ENCODE results near the gene TMEM208. TPM values are rescaled to one million over a fixed set of nuclear protein-coding genes. Genes with fewer than 3 reads are reported as not detected.

The TMEM208 gene
- total RNA-seq, 1 donor from 2014 or later, result 25.3 TPM

DNA sequence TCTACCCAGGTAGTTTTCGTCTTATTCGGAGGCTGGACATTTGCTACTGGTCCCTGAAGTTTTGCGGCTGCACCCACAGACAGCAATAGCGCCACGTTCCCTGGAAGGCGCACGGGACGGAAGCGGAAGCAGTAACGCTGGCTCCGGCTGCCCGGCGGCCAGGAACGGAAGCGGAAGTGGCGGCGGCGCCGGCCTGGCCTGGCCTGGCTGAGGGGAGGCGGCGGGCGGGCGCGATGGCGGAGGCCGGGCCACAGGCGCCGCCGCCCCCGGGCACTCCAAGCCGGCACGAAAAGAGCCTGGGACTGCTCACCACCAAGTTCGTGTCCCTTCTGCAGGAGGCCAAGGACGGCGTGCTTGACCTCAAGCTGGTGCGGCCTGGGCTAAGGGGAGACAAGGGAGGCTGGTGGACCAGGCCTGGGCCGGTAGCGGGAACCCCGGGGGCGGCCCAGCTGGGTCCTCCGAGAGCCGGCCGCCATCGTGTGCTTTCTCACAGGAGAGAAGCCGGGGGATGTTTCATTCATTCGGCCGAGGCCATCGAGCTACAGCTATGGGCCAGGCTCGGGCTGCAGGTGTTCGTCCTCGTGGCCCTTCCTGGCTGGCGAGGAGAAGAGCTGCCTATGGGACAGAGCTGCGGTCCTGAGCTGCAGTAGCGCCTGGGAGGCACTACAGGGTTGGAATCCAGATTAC is 34.8 kb upstream of the TMEM208 start, which contains the start of gene E2F4:
TSS of gene E2F4 (plus strand) at position 161 of the 687 bp plus-strand sequence. CDS start at position 234, 73 bp downstream.
- peak; percentile 91 for ATAC-seq

DNA sequence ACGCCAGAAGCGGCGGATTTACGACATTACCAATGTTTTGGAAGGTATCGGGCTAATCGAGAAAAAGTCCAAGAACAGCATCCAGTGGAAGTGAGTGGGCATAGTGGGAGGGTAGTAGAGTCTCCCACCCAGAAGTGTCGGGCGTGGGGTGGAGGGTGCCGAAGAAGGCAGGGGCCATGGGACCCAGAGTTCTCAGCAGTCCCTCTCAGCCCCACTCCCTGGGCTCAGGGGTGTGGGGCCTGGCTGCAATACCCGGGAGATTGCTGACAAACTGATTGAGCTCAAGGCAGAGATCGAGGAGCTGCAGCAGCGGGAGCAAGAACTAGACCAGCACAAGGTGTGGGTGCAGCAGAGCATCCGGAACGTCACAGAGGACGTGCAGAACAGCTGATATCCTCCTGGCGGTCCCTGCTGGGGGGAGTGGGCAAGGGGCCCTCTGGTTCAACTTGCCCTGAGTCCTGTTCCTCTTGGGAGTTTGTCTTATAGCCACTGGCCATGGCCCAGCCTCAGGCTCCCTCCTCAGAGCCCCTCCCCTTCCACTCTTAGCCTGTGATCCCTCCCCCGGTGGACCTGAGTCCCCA is 34.1 kb upstream of the TMEM208 start:
- peak; percentile 2 for ATAC-seq

DNA sequence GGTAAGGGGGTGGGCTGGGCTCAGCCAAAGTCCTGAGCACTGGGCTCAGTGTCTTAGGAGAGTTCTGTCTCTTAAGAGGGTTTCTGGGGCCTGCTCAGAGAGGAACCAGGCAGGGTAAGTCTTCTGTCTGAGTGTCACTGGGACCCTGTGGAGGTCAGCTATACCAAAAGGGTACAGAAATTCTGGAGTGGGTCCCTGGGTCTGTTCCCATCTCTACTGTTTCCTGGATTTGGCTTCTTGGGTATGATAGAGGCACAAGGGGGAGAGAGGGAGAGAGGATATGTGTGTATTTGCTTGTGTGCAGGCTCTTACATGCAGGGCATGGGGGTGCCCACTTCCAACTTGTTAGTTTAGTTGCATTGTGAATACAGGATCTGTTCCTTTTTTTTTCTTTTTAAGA is 33.4 kb upstream of the TMEM208 start:
- no peak for ATAC-seq

DNA sequence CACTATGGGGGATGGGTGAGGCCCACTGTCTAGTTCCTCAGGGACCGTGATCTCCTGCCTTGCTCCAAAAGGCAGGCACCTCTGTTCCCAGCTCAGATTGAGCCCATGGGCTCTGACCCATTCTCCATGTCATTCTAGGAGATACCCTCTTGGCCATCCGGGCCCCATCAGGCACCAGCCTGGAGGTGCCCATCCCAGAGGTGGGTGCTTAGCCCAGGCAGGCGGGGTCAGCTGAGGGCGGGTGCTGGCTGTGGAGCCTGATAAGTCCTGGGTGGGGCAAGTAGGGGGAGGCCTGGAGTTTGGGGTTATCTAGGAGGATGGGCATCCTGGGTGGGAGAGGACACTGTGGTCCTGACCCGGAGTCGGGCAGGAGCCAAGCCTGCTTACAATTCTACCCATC is 32.7 kb upstream of the TMEM208 start:
- no peak for ATAC-seq

GRCh38 chr16:67195676-67196075 is 31.3 kb upstream of the TMEM208 start:
- no peak for ATAC-seq

- no peak for ATAC-seq
Observed at GRCh38 chr16:67196881-67197280, 30.0 kb upstream of the TMEM208 start.

DNA sequence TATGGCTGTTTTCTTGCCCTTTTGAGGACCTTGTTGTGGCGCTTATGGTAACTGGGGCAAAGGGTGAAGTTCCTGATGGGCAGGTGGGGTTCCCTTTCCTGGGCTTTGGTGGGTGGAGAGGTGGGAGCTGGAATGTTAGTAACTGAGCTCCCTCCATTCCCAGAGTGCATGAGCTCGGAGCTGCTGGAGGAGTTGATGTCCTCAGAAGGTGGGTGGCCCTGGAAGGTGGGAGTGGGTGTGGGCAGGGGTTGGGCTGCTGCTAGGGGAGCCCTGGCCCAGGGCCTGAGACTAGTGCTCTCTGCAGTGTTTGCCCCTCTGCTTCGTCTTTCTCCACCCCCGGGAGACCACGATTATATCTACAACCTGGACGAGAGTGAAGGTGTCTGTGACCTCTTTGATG is 29.2 kb upstream of the TMEM208 start:
- no peak for ATAC-seq

DNA sequence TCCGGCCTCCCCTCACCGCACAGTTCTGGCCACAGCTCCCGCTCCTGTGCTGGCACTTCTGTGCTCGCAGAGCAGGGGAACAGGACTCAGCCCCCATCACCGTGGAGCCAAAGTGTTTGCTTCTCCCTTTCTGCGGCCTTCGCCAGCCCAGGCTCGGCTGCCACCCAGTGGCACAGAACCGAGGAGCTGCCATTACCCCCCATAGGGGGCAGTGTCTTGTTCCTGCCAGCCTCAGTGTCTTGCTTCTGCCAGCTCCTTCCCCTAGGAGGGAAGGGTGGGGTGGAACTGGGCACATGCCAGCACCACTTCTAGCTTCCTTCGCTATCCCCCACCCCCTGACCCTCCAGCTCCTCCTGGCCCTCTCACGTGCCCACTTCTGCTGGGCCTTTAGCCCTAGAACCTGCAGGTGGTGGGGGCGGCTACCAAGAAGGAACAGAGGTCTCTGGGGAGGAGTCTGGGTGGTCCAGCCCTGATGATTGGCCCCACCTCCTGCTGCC is 28.6 kb upstream of the TMEM208 start:
- peak; percentile 63 for ATAC-seq

DNA sequence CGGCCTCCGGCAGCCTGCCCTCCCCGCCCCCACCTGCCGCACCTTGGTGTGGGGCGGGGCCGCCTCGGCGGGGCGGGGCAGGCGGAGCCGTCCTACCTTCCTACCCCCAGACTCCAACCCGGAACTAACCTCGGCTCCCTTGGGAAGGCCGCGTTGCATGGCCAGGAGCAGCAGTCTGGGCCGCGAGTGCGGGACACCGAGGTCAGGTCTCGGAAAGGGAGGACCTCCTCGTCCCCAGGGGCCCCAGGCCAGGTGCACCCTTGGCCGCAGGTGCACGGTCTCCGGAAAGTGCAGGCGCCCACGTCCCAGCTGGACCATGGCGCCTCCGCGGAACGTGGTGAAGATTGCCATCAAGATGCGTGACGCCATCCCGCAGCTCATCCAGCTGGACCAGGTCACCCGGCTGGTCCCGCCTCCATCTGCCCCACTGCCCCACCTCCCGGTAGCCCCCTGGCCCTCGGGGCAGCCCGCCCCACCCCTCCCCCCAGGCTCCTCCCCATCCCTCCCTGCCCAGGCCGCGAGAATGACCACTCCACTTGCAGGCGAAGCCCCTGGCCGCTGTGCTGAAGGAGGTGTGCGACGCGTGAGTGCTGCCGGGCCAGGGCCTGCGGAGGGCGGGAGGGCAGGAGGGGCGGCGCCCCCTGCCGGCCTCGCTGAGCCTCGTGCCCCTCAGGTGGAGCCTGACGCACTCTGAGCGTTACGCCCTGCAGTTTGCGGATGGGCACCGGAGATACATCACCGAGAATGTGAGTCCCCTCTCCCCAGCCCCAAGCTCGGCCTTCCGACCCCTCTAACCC is 27.7 kb upstream of the TMEM208 start, which contains the start of gene ELMO3:
TSS of gene ELMO3 (plus strand) at position 121 of the 797 bp plus-strand sequence. CDS start at position 317, 196 bp downstream.
- ATAC-seq, result peak; percentile 85

DNA sequence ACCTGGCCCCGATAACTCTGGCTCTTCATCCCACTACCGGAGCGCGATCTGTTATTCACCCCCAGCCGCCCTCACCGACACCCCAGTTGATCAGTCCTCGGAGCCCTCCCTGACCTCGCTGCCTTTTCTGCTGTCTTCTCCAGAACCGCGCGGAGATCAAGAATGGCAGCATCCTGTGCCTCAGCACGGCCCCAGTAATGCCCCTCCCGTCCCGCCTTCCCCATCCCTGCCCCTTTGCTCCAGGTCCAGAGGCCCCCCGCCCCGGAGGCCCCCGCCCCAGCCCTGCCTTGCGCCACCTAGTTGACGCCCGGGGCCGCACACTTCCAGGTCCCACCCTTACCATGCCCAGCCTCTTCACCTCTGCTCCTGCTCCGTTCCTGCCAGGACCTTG is 27.1 kb upstream of the TMEM208 start:
- no peak for ATAC-seq

DNA sequence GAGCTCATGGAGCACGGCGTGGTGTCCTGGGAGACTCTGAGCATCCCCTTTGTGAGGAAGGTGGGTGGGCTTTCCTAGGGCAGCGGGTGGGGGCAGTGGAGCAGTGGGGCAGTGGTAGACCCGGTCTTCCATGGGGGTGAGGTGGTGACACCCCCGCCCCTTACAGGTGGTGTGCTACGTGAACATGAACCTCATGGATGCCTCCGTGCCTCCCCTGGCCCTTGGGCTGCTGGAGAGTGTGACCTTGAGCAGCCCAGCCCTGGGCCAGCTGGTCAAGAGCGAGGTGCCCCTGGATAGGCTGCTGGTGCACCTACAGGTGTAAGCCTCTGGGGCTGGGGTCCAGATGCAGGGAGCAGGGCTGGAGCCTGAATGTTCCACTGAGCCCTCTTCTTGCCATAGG is 26.4 kb upstream of the TMEM208 start:
- ATAC-seq, result no peak

DNA sequence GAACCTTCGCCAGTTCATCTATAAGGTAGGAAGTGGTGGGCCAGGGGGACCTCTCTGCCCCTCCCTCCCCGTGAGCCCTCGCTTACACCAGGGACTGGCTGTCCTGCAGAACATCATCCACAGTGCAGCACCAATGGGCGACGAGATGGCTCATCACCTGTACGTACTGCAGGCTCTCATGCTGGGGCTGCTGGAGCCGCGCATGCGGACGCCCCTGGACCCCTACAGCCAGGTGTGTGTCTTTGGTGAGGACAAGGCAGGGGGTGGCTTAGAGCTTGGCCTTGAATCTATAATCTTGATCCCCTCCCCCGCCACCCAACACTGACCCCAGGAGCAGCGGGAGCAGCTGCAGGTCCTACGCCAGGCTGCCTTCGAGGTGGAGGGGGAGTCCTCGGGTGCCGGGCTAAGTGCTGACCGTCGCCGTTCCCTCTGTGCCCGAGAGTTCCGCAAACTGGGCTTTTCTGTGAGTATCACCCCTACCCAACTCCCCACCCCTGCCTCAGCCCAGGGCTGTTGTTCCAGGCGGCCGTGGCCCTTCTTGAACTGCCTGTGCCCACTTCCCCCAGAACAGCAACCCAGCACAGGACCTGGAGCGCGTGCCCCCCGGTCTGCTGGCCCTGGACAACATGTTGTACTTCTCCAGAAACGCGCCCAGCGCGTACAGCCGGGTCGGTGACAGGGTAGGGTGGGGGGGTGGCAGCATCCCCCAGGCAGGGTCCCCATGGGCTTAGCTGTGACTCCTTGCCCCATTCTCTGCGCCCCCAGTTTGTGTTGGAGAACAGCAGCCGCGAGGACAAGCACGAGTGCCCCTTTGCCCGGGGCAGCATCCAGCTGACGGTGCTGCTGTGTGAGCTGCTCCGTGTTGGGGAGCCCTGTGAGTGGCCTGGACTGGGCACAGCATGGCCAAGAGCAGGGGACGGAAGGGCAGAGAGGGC is 25.3 kb upstream of the TMEM208 start:
- no peak for ATAC-seq

DNA sequence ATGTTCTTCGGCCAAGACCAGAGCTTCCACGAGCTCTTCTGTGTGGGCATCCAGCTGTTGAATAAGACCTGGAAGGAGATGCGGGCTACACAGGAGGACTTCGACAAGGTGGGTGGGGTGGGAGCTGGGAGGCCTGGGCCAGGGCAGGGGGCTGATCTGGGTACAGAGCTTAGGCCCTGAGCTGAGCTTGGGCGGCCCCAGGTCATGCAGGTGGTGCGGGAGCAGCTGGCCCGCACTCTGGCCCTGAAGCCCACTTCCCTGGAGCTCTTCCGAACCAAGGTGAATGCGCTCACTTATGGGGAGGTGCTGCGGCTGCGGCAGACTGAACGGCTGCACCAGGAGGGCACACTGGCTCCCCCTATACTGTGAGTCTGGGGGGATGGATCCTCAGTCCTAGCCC is 24.5 kb upstream of the TMEM208 start:
- no peak for ATAC-seq

GRCh38 chr16:67202956-67203493 is 23.9 kb upstream of the TMEM208 start:
- ATAC-seq, result no peak

DNA sequence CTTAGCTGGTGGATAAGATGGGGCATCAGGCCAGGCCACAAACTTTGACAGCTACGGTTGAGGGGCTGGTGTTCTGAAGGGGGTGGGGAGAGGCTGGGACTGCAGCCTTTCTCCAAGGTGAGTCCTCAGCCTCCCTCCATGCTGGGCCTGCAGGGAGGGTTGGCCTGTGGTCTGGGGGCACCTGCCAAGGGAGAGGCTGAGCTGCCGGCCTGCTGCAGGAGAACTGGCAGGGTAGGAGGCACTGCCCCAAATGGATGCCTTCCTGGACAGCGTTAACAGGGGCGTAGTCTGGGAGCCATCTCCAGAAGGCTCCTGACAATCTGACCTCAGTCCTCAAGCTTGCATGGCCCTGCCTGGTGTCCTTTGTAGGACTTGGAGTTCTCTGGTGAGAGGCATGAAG is 22.9 kb upstream of the TMEM208 start:
- no peak for ATAC-seq

DNA sequence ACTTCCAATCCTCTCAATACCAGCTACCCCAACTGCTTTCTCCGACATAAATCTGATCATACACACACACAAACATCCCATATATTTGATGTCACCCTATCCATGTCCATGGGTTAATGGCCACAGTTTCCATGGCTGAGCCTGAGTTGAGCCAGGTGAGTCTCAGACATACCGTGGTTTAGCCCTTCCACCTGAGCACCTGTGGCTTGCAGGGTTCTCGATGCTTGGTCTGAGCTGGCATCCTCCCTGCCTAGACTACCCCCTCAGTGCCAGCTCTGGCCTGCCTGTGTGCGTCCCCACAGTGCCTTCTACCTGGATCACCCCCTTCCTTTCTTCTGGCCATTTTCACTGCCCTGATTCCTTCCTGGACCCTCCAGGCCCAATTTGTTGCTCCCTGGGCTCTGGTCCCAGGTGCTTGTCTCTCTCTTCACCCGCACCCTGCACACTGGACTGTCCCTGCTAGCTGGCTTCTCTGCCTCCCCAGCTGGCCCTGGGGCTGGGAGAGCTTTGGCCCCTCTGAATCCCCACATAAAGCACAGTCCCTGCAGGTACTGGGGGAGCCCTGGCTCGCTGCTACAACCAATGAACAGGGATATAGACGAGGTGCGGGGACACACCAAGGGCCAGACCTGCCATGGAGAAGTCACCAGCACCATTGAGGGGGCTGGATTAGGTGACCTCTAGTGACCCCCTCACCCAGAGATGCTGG is 20.6 kb upstream of the TMEM208 start:
- no peak for ATAC-seq

GRCh38 chr16:67206838-67207248 is 20.1 kb upstream of the TMEM208 start:
- ATAC-seq, result peak; percentile 29

DNA sequence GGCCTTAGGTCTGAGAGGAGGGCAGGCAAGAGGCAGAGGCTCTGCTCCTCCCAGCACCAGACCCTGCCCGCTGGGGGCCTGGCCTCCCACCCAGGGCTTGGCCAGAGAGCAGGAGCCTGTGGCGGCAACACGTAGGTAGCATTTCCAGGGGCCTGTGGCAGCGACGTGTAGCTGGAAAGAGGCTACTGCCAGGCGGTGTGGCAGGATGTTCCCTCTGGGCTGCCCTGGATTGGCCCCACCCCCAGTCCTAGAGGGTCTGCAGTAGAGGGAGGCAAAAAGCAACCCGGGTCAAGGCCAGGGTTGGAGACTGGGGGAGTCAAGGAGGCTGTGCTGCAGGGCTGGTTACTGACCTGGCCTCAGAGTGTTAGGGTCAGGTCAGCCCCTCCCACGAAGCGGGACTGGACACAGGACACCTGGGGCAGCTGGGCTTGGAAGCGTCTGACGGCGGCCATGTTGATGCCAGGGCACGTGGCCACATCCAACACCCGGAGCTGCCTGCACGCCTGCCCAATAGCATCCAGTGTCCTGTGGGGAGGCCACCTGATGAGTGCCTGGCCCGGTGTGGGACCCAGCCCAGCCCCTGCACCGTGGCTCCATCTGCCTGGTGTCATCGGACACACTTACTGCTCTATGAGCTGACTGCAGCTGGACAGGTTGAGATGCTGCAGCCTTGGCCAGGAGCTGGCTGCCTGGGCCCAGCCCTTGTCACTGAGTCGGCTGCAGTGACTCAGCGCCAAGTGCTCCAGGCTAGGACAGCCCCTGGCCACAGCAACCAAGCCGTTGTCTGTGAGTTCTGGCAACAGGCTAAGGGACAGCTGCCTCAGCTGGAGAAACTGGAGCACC is 19.5 kb upstream of the TMEM208 start:
- ATAC-seq, result peak; percentile 57

DNA sequence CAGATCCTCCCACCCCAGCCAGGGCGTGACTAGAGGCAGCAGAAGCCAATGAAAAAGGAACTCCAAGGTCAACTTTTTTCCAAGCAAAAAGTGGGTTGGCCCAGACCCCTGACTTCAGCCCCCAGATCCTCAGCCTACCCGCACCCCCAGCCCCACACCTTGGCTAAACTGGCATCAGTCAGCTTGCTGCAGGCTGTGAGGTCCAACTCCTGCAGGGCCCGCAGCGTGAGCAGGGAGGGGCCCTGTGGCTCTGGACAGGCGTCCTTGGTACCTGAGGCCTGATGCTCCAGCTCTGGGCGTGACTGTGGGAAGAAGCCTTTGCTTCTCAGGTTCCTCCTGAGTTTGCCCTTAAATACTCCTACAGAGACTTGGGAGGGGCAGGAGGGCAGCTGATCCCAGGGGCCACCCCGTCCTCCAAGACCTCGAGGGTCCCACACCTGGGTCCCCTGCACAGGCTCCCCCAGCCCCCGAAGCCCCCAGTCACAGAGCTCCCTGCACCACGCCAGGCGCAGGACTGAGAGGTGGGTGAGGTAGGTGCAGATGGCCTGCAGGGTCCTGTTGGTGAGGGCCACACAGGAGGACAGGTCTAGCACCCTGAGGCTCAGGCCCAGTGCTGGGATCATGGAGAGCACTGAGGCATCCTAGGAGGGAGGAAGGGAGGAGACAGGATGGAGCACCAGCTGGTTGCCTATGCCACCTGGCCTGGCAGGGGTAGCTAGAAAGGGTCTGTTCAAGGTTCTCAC is 18.6 kb upstream of the TMEM208 start:
- ATAC-seq, result no peak

GRCh38 chr16:67209565-67209964 is 17.4 kb upstream of the TMEM208 start:
- no peak for ATAC-seq
